Colon (tissue), 2 donors: ENCODE data around the gene TBXAS1.

ENCODE experiments used
- FAIRE-seq: peaks from 2 replicates; lab custom pipeline; 2012; peaks lifted over from hg19 to GRCh38; lab: Jason Lieb, UNC
- donor health status: control.
- donor health status: control.

TBXAS1 gene

GRCh38 chr7:140051820-140052219, 222.8 kb downstream of the TBXAS1 start:
- no peak for FAIRE-seq

GRCh38 chr7:140053812-140054539, 224.9 kb downstream of the TBXAS1 start:
- no peak for FAIRE-seq

GRCh38 chr7:140054751-140055150, 225.7 kb downstream of the TBXAS1 start:
- FAIRE-seq: no peak

GRCh38 chr7:140055833-140056232, 226.8 kb downstream of the TBXAS1 start:
- no peak for FAIRE-seq

GRCh38 chr7:140056431-140057142, 227.5 kb downstream of the TBXAS1 start:
- FAIRE-seq: no peak

GRCh38 chr7:140057143-140057535, 228.1 kb downstream of the TBXAS1 start:
- no peak for FAIRE-seq

GRCh38 chr7:140058517-140058916, 229.5 kb downstream of the TBXAS1 start:
- FAIRE-seq: no peak

GRCh38 chr7:140059273-140060242, 230.5 kb downstream of the TBXAS1 start:
- FAIRE-seq: no peak

GRCh38 chr7:140060243-140060630, 231.2 kb downstream of the TBXAS1 start:
- no peak for FAIRE-seq

GRCh38 chr7:140060788-140061606, 231.9 kb downstream of the TBXAS1 start:
- no peak for FAIRE-seq

- FAIRE-seq: no peak
These were observed 232.5 kb downstream of the TBXAS1 start for GRCh38 chr7:140061607-140061930.

GRCh38 chr7:140062118-140062527, 233.1 kb downstream of the TBXAS1 start:
- FAIRE-seq: no peak

GRCh38 chr7:140062528-140063299, 233.7 kb downstream of the TBXAS1 start, which contains the start of gene PARP12:
PARP12 (minus strand) TSS chr7:140062951; CDS start chr7:140062847, 104 bp downstream.
- FAIRE-seq: no peak

GRCh38 chr7:140067052-140067451, 238.0 kb downstream of the TBXAS1 start:
- no peak for FAIRE-seq

GRCh38 chr7:140068033-140068432, 239.0 kb downstream of the TBXAS1 start:
- FAIRE-seq: no peak

GRCh38 chr7:140069298-140069949, 240.4 kb downstream of the TBXAS1 start:
- FAIRE-seq: no peak
